Nephron (organoid): ENCODE measurements around the gene RPL36.
"Not testable (repeated sequence)": the region's sequence is repeated elsewhere in the genome, so short reads cannot be mapped to it uniquely, and the experiment has no call there.

ENCODE experiments used
- H3K27ac Mint-ChIP-seq, 3 experiments: 2 replicates each; pipeline ENCODE4 v1.8.0; 2020; ENCODE audit warnings: mixed read lengths in 3 of 3, mild to moderate bottlenecking in 2 of 3, moderate library complexity in 1 of 3
- H3K27me3 Mint-ChIP-seq: 2 replicates; pipeline ENCODE4 v1.8.0; 2021; ENCODE audit warnings: low read depth, mild to moderate bottlenecking, moderate library complexity, mixed read lengths
- H3K36me3 Mint-ChIP-seq: 2 replicates; pipeline ENCODE4 v1.8.0; 2020; ENCODE audit warnings: low read depth, mixed read lengths
- H3K4me1 Mint-ChIP-seq: 2 replicates; pipeline ENCODE4 v1.8.0; 2020; ENCODE audit warnings: mixed read lengths
- H3K4me3 Mint-ChIP-seq, 3 experiments: 2 replicates each; pipeline ENCODE4 v1.8.0; 2020; ENCODE audit warnings: mild to moderate bottlenecking in 3 of 3, mixed read lengths in 3 of 3, moderate library complexity in 2 of 3
- H3K9me3 Mint-ChIP-seq: 2 replicates; pipeline ENCODE4 v1.8.0; 2020; ENCODE audit warnings: mixed read lengths
- CTCF ChIP-seq, 3 experiments: fragments of 200-600 bp; sonication (generic); IDR thresholded peaks; one replicate each; pipeline ENCODE4 v1.5.0; 2021; ENCODE audit warnings: antibody characterized with exemption in 3 of 3; ENCODE audit not compliant: unreplicated experiment in 3 of 3

The RPL36 gene

GRCh38 chr19:5697022-5697889 is 7.2 kb downstream of the RPL36 start:
- Mint-ChIP-seq H3K36me3 (peaks cover 39% of the 10 kb centered on the region), H3K9me3 (no peaks in the 10 kb centered on the region), H3K27me3 (no peaks in the 10 kb centered on the region), H3K4me3 (no peak overlapping the region), H3K27ac (peak overlapping the region in 1 of 3 experiments; percentile 45), H3K4me1 (peaks cover 11% of the 10 kb centered on the region)
- no peak for TF ChIP-seq CTCF (IDR thresholded peaks at IDR 0.05; ENCODE audit: unreplicated experiment in 3 of 3)

- TF ChIP-seq CTCF (IDR thresholded peaks at IDR 0.05; ENCODE audit: unreplicated experiment in 3 of 3), result no peak
- peaks cover 5% of the 10 kb centered on the region for H3K4me1 Mint-ChIP-seq
- no peaks in the 10 kb centered on the region for H3K9me3 Mint-ChIP-seq
- H3K36me3 Mint-ChIP-seq, result peaks cover 34% of the 10 kb centered on the region
- no peak overlapping the region for H3K27ac Mint-ChIP-seq
- no peaks in the 10 kb centered on the region for H3K27me3 Mint-ChIP-seq
- H3K4me3 Mint-ChIP-seq, result no peak overlapping the region
Observed at GRCh38 chr19:5697890-5698634, 8.0 kb downstream of the RPL36 start.

- Mint-ChIP-seq H3K27me3 (no peaks in the 10 kb centered on the region), H3K4me3 (no peak overlapping the region), H3K9me3 (peaks cover 3% of the 10 kb centered on the region), H3K27ac (no peak overlapping the region), H3K4me1 (peaks cover 4% of the 10 kb centered on the region), H3K36me3 (peaks cover 42% of the 10 kb centered on the region)
- TF ChIP-seq CTCF (IDR thresholded peaks at IDR 0.05; ENCODE audit: unreplicated experiment in 3 of 3), result no peak
Observed at GRCh38 chr19:5698635-5699422, 8.7 kb downstream of the RPL36 start.

- Mint-ChIP-seq H3K27ac (no peak overlapping the region), H3K9me3 (peaks cover 3% of the 10 kb centered on the region), H3K4me1 (no peaks in the 10 kb centered on the region), H3K27me3 (no peaks in the 10 kb centered on the region), H3K4me3 (no peak overlapping the region), H3K36me3 (peaks cover 44% of the 10 kb centered on the region)
- TF ChIP-seq CTCF (IDR thresholded peaks at IDR 0.05; ENCODE audit: unreplicated experiment in 3 of 3), result no peak
Observed at GRCh38 chr19:5700455-5701092, 10.5 kb downstream of the RPL36 start.

GRCh38 chr19:5702053-5702410 is 11.9 kb downstream of the RPL36 start:
- not testable (repeated sequence) for H3K27me3 Mint-ChIP-seq, H3K9me3 Mint-ChIP-seq, H3K4me1 Mint-ChIP-seq, H3K27ac Mint-ChIP-seq, H3K4me3 Mint-ChIP-seq
- H3K36me3 Mint-ChIP-seq, result peaks cover 53% of the 10 kb centered on the region
